Stimulated activated CD4-positive, alpha-beta T cell treated with anti-CD3 and anti-CD28 coated beads, Interleukin-4, amount 100 ng/mL, for 1 hour (primary cell): ENCODE results near the gene DOCK1.

Experiments used
- DNase-seq: peaks from one replicate; pipeline ENCODE4 v3.0.0-alpha.2; 2020

The DOCK1 gene

DNA sequence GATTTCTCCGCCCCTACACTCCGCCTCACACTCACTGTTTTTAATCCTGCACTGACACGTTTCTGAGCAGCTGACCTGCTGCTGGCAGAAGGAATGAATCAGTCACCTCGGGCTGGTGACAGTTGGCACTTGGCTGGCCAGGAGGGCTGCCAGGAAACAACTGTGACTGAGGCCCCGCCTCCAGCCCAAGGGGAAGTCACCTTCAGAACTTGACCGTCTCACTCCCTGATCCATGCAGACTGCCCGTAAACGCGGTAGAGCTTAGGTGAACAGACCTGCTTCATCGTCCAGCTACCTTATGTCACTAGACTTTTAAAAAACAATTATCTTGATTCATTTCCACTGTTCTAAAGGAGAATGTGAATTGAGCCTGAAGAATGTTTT lies 107.5 kb downstream of the DOCK1 start:
- no peak for DNase-seq

DNA sequence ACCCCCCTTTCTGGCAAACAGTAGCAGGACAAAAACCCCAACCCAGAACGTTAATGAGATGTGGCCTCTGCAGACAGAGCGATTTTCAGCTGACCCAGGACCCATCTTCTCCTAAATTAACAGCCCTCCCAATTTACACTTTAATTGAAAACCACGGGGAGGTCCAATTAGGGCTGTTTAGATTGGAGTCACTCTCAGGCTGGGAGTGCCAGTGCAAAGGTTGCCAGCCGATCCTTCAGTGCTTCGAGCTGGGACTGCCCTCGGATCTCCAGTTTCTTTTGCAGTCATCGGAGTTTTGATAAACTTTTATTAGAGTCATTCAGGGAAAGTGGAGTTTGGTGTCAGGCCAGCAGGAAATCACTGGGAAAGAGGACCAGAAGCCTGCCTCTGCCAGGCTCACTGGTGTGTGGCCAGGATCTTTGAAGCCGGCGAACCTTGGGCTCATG lies 108.0 kb downstream of the DOCK1 start:
- no peak for DNase-seq

DNA sequence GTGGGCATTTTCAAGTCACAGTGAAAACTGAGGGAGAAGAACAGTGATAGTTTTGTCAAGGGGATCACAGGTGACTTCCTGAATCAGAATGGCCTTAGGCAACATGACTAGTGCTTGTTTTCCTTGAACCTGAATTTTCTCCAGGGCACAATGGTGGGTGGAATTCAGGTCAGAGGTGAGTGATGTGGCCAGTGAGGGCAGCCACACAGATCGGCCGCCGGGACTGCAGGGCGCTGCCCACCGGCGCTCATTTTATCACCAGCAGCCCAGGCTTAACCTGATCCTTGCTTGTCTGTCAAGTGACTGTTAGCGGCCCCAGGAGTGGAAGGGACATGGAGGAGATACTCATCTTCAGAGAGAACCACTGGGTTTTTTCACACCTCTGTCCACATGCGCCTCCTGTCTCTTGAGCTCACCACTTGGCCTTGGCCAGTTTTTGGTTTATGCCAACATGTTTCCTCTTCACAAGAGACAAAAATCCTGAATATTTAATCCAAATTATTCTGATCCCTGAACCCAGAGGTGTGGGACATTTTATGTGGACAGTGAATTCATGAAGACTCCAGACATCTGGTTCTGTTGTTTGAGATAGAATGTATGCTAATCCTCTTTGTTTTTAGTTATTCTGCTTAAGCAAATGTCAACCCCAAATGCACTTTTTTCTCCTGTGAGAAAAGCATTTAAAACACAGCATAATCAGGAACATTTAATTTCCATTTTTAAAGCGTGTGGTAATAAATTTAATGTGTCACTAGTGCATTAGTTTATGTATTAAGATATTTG lies 108.7 kb downstream of the DOCK1 start:
- DNase-seq: no peak

DNA sequence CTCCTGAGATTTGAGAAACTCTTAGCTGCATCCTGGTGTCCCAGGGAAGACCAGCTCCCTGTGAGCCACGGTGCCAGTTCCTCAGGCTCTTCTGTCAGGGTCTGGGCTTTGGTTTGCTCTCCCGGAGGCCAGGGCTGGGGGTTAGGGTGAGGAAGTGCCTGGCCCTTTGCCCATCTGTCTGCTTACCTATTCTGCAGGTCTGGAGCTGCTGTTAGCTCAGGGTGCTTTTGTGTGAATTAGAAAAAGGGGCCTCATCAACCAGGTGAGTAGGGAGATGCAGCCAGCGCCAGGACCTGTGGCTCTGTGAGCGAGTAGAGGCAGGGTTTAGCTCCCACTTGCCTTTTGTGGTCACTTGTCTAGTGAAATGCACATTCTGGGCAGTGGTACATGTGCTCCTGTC lies 109.4 kb downstream of the DOCK1 start:
- no peak for DNase-seq

DNA sequence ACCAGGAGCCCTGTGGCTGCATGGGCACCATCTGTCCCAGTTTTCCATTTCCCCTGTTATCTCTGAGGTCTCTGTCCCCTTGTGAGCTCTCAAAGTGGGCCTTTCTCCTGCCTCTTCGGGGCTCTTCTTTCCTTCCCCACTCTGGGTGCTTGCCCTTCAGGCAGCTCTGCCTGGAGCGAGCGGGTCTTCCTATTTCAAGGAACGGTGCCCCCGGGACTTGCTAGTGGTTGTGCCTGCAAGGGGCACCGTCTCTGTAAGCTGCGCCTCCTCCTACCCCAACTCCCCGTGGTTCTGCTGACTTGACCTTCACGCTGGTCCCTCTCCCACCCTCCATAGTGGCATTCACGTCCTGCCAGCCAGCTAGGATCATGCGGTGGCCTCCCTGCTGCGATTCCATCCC lies 110.1 kb downstream of the DOCK1 start:
- no peak for DNase-seq

DNA sequence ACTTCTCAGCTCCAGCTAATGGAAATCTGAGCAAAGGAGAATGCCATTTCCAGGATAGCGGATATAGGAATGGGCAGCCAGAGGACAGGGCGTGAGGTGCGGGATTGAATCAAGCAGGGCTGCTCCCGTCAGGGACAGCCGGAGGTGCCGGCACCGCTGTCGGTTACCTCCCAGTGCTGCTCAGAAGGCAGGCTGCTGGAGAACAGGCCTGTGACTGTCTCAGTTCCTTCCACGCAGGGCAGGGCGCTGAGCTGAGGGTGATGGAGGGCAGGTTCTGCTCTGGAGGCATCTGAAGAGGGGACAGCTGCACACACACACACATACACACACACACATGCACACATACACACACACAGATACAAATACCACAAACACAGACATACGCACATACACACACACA lies 111.1 kb downstream of the DOCK1 start:
- no peak for DNase-seq

DNA sequence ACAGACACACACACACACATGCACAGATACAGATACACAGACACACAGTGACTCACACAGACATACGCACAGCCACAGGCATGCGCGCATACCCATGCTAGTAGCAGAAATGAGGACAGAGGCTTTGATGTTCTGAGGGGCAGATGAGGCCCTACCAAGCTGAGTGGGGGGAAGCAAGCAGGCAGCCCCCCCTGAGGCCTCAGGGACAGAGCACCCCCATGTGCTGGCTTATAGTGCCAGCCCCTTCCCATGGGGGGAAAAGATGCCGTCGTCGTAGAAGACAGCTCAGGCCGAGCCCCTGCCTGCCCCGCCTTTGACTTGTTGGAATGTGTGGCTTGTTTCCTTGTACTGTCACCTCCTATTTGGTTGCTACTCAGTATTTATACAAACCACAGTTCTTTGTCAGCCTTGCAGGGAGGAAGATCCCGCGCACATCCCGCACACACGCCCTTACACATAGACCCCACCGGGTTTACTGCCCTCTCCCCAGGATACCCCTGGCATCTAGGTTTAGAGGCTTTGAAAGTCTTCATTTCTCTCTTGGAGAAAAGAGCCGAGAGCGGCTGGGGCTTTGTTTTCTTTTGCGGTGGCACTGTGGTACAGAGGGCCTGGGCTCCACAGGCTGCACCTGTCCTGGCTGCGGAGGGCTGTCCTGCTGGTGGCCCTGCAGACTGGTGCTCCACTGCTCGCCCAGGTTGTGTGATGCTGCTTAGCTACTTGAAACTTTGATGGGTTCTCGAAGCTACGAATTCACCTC lies 112.5 kb downstream of the DOCK1 start:
- DNase-seq: no peak

DNA sequence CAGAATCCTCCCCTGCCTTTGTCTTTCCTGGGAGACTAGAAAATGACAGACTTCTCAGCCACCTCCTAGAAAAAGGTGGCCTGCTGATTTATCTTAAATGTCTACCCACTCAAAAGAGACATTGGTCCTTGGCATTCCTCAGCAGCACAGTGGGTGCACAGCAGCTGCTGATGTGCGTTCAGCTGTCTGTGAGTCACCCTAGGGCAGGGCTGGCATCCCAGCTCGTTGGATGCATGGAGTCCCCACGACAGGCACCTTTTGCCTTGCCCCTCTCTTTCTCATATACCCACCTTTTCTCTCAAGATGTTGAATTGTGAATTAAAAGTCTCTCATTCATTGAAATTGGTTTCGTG lies 113.0 kb downstream of the DOCK1 start:
- no peak for DNase-seq

DNA sequence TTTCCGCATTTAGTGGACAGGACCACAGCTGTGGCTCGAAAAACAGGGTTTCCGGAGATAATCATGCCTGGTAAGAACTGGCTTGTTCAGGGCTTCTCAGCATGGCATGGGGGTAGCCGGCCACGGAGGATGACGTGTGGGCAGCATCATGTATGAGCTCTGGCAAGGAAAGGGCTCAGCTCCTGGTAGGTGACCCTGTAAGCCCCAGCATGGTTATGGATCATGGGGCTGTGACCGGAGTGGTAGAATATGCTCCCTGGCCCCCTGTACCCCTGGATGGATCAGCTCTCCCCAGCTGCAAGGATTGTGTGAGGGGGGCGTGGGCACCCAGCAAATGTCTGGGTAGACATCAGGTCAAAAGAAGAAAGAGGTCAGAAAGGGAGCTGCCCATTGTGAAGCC lies 113.5 kb downstream of the DOCK1 start:
- DNase-seq: no peak

DNA sequence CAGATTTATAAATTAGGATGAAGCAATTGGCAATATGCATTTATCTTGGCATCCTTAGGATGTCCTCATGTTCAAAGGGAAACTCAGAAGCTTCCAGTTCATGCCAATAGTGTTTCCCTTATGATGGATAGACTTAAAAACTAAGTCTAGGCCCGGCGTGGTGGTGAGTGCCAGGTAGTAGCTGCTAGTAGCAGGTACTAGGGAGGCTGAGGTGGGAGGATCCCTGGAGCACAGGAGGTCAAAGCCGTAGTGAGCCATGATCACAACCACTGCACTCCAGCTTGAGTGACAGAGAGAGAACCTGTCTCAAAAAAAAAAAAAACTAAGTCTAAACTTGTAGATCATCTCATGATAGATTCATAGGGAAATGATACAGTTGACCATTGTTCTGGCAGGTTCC lies 115.0 kb downstream of the DOCK1 start:
- DNase-seq: no peak

DNA sequence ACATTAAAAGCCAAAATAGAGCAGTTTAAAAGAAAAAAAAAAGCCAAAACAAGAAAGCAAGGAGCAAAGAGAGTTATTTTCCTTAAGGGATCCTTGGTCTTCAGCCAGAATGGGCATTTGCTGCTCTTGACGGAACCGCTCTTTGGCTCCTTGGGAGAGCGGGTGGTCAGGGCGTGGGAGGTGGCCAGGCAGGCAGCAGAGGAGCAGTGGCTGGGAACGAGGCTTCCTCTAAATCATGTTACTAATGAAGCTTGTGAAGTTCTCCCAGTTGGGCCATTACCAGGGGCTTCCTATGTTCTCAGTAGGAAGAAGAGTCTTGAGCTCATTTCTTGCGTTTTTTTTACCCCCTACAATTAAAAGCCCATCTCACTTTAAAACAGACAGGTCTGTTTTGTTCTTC lies 116.6 kb downstream of the DOCK1 start:
- DNase-seq: no peak

DNA sequence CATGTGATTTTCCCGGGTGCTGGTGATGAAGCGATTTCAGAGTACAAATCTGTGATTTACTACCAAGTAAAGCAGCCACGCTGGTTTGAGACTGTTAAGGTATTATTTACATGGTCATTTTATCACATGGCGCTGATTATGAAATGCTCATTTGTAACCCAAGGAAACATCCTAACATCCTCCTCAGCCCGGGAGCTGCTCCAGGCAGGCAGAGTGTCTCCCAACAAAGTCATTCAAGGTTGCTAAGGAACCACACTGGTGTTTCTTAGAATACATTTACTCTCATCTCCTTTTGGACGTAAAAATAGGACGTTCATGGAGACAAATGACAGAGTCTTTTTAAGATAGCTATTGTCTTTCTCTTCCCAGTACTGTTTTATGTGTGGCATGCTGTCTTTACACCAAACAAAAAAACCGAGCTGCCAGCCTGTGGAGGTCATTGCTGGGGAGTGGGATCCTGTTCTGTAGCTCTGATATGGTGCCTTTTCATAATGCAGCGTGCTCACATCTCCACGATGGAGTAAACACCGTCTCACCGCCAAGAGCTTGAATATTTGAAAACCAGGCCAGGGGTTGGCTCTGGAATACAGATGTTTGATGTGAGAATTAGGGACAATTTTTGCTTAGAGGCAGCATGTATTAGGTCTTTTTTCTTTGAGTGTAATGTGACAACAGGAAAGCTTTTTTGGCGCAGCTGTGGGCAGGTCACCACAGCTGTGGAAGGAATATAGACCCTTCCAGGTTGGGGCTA lies 119.6 kb downstream of the DOCK1 start:
- DNase-seq: no peak

DNA sequence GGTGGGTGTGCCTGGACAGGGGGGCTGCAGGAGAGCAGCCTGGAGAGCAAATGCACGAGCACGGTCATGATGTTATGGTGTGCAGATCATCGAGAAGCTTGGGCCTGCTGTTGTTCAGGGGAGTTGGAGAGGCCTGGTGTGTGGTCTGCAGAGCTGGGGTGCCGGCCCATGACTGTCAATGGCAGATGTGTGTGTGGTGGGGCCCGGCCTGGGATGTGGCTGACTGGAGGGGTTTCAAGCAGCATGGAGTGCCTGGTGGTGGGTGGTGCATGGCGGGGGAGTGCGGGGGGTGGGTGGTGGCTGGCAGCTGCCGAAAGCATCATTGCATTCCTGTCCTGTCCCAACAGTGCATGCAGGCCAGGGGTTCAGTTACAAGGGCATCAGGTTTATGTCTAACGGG lies 122.6 kb downstream of the DOCK1 start:
- no peak for DNase-seq

DNA sequence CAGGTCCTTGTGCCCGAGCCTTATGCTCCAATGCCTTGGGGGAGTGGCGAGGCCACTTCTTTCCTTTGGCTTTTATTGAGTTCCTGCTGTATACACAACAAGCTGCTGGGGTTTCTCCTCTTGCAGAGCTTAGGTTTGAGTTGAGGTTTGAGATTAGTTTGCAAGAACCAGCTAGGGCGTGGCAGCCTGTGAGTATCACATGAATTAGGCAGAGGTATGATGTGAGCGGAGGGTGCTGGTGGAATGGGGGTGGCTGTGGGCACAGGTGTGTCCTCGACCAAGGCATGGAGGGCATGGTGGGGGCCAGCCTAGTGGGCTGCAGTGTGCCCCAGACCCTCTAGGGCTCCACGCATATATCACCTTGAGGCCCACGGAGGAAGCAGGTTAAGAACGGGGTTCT lies 123.3 kb downstream of the DOCK1 start:
- no peak for DNase-seq

DNA sequence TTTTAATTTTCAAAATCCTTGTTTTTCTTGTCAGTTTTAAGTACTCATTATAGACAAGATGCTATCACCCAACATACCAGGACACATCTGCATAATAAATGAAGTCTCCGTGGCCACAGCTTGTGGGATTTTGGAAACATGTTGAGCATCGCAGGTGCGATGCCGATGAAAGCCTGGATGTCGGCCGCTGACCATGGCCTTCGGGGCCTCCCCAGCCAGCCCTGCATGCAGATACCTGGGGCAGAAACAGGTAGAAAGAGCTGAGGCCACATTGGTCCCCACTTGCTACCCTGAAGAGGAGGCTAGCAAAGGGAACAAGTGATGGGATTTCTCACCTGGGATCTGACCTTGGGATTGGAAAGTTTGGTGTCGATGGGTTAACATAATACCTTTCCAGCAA lies 123.8 kb downstream of the DOCK1 start:
- DNase-seq: no peak

DNA sequence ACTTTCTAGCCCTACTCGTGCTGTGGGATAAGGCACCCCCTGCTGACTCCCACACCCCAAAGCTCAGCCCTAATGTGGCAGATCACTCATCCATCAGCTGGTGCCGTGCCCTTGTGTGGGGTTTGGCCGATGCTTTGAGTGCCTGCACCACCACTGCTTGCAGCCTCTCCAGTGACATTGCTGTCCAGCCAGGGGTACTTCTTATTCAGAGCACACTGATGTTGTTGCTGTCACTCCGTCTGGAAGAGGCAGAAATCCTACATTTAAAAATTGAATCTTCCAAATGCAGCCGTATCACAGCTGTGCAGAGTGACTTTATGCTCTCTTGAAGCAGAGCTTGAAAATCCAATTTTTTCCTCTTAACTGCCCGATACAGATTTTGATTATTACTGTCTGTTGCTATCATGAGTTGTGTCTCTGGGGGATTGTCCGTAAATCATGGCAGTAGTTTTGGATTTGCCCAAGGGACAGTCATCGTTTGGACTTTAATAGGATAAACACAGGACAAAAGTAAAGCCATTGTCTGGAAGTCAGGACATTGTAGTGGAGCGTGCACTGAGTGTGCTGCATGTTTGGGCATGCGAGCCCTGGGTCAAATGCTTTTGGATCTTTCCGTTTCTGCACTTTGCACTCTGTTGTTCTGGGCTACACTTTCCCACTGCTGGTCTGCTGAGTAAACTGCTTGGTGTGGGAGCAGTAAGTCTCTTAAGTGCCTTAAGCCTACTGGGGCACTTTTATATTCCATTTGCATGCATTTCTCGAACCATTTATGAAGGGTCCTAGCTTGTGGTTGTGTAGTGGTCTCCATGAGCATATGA lies 128.2 kb downstream of the DOCK1 start:
- DNase-seq: no peak

DNA sequence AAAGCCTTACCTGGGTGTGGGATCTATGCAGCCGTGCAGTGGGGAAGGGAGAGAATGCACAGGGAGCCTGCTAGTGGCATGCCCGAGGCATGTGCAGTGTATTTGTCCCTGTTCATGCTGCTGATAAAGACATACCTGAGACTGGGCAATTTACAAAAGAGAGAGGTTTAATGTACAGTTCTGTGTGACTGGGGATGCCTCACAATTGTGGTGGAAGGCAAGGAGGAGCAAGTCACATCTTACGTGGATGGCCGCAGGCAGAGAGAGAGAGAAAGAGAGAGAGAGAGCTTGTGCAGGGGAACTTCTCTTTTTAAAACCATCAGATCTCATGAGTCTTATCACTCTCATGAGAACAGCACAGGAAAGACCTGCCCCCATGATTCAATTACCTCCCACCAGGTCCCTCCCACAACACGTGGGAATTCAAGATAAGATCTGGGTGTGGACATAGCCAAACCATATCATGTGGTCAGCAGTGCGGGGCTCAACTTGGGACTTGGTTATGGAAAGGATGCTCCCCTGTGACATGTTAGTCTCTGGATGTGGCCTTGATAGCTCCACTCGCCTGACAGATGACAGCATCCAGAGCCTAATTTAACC lies 128.9 kb downstream of the DOCK1 start:
- no peak for DNase-seq

DNA sequence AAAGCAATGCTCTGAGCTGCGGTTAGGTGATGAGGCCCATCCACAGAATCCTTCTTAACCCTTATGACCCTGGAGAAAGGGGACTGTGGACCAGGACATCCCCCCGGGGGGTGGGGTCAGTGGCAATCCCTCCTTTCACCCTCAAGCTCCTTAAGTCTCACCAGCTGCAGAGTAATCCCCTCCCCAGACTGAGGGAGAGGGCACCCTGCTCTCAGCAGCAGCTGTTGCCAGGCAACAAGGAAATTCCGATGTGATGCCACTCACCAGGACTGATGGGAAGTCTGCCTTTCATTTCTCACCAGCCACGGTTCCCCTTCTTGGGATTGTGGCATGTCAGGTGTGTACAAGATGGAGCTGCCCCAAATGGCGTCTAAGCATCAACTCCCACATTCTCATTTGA lies 129.6 kb downstream of the DOCK1 start:
- DNase-seq: no peak

DNA sequence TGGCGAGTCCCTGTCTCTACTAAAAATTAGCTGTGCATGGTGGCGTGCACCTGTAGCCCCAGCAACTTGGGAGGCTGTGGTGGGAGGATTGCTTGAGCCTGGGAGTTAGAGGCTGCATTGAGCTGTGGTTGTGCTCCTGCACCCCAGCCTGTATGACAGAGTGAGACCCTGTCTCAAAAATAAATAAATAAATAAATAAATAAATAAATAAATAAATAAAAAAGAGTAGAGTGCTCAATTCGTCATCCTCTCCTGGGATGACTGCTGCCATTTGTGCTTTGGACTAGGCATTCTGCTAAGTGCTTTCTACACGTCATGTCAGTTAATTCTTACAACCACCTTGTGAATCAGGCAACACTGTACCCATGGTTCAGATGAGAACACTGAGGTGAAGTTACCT lies 130.6 kb downstream of the DOCK1 start:
- DNase-seq: no peak

DNA sequence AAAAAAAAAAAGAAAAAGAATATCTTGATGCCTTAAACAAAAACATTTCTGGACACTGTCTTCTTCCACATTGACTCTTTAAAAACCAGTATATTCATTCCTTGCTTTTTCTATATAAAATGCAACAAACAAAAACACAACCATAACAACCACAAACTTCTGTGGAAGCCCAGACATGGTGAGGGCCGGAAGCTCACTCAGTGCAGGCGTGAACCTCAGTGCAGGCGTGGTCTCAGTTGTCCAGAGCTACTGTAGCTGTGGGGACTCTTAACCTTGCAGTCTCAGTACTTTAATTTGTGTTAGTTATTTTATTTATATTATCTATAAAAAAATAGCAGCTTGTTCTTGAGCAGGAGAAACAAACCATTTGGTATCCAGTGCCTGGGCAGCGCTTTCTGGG lies 131.8 kb downstream of the DOCK1 start:
- no peak for DNase-seq

DNA sequence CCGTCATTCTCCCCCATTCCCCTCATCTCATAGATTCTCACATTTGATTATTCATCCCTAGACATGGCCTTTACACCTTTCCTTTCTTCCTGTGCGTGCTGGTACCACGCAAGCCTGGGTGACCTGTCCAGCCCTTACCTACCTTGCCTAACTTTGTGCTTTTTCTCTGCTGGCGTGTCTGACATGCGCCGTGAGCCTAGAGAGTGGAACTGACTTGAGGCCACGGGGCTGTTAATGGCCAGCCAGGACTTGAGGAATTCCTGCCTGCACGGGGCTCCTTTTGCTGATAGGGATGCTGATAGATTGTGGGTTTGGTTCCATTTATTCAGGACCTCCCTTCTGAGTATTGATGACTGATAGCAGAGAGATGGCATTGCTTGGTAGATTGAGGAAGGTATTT lies 134.2 kb downstream of the DOCK1 start:
- no peak for DNase-seq

DNA sequence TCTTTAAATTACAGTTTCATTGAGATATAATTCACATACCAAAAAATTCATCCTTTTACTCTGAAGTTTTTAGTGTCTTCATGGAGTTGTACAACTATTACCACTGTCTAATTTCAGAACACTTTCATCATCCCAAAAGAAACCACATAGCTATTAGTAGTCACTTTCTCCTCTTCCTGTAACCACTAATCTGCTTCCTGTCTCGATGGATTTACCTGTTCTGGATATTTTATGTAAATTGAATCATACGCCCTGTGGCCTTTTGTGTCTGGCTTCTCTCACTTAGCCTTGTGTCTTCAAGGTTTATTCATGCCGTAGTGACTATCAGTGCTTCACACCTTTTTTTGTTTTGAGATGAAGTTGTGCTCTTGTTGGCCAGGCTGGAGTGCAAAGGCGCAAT lies 135.5 kb downstream of the DOCK1 start:
- DNase-seq: no peak

DNA sequence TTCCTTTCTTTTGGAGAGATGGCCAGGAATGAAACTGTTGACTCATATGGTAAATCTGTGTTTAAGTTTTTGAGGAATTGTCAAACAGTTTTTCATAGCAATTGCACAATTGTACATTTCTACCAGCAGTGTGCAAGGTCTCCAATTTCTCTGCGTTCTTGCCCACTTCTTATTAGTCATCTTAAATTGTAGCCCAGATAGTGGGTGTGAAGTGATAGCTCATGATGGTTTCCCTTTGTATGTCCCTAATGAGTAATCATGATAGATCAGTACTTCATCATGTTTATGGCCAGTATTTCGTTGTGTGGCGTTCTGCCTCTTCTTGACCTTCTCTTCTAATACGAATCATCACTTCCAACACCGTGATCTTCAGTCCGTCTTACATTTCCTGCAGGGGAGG lies 136.3 kb downstream of the DOCK1 start:
- DNase-seq: no peak
